Cardiac fibroblast (primary cell): ENCODE measurements around the gene PANX2.

Source experiments
- DNase-seq, 2 donors: peaks; one replicate each; pipeline versions ENCODE4 v3.0.0 to v3.0.0-alpha.2; 2010; ENCODE audit warnings: low read depth in 2 of 2
- H3K4me3 ChIP-seq, 2 donors: replicated peaks in 1 of 2; 1 replicate in 1 of 2; 2 replicates in 1 of 2; pipeline ENCODE4 v1.5.1; 2011; ENCODE audit warnings: low read depth in 2 of 2, low read length in 2 of 2, mild to moderate bottlenecking in 2 of 2, moderate library complexity in 1 of 2
- TF ChIP-seq, protein P1 (sequence below): IDR thresholded peaks from one replicate; pipeline ENCODE4 v1.5.1; 2011; ENCODE audit warnings: low read depth, mild to moderate bottlenecking, low read length, inconsistent platforms

Gene PANX2

DNA sequence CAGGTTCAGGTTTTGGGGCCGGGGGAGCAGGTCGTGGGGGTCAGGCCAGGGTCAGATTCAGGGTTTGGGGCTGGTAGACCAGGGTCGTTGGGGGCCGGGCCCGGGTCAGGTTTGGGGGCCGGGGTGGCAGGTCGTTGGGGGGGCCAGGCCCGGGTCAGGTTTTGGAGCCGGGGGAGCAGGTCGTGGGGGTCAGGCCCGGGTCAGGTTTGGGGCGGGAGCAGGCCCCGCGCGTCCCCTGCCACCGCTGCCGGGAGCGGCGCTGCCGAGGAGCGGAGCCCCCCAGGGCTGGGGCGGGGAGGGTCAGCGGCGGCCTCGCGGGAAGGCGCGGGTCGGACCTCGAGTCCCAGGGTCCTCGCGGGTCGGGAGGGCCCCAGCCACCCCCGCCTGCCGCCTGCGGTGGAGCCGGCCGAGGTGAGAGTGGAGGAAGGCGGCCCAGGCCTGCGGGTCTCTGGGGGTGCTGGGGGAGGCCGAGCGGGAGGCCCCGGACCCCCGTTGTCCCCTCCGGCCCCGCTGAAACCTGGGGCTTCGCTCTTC, 15.7 kb downstream of the PANX2 start:
- DNase-seq = no peak
- TF ChIP-seq, protein P1, sequence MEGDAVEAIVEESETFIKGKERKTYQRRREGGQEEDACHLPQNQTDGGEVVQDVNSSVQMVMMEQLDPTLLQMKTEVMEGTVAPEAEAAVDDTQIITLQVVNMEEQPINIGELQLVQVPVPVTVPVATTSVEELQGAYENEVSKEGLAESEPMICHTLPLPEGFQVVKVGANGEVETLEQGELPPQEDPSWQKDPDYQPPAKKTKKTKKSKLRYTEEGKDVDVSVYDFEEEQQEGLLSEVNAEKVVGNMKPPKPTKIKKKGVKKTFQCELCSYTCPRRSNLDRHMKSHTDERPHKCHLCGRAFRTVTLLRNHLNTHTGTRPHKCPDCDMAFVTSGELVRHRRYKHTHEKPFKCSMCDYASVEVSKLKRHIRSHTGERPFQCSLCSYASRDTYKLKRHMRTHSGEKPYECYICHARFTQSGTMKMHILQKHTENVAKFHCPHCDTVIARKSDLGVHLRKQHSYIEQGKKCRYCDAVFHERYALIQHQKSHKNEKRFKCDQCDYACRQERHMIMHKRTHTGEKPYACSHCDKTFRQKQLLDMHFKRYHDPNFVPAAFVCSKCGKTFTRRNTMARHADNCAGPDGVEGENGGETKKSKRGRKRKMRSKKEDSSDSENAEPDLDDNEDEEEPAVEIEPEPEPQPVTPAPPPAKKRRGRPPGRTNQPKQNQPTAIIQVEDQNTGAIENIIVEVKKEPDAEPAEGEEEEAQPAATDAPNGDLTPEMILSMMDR = no peak
- H3K4me3 ChIP-seq = peak overlapping the region; percentile 70 to 72

DNA sequence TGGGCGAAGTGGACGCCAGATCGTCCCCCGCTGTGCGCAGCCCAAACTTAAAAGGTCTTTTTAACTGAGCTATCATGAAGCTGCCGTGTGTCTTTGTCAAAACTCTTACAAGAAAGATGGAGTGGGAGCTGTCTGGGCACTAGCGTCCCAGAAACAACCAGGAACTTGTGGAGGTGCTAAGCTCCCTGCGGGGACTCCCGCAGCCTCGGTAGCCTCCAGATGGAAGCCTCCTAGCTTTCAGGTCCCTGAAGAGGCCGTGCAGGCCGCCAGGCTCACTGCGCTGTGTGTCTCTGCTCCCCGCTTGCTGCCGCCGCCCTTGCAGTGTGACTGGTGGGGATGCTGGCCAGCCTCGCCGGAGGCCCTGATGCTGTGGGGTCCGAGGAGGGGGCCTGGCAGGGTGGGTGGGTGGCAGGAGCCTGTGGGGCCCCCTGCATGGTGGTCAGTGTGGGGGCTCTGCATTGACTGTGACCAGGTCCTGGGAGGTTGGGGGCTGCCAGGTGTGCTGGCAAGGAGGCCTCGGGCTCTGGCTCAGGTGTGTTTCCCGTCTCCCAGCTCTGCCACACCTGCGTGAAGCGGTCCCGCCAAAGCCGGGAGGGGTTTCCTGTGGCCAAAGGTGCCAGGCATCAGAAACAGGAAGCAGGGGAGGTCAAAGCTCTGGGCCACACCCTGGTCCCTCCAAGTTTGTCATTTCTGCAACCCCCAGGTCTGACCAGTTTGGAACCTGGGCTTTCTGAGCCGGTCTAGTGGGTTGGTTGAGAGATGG, 16.4 kb downstream of the PANX2 start:
- TF ChIP-seq, protein P1 = no peak

DNA sequence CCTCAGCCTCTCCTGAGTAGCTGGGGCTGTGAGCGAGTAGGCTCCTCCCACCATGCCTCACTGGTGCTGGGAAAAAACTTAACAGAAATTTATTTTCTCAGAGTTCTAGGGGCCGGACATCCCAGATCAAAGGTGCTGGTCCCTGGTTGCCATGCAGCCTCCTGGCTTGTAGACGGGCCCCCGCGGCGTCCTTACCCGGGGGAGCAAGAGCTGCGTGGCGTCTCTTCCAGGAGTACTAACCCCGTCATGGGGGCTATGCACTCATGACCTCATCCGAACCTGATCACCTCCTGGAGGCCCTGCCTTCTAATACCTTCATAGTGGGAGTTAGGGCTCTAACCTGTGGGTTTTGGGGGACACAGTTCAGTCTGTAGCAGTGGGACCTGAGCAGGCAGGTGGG, 17.8 kb downstream of the PANX2 start:
- no peak overlapping the region for H3K4me3 ChIP-seq
- no peak for DNase-seq
- TF ChIP-seq, protein P1 = no peak

More for the DNA sequence above, 16.4 kb downstream of the PANX2 start:
- peak; percentile 29 to 35 for DNase-seq
- H3K4me3 ChIP-seq = peak overlapping the region; percentile 70 to 72

DNA sequence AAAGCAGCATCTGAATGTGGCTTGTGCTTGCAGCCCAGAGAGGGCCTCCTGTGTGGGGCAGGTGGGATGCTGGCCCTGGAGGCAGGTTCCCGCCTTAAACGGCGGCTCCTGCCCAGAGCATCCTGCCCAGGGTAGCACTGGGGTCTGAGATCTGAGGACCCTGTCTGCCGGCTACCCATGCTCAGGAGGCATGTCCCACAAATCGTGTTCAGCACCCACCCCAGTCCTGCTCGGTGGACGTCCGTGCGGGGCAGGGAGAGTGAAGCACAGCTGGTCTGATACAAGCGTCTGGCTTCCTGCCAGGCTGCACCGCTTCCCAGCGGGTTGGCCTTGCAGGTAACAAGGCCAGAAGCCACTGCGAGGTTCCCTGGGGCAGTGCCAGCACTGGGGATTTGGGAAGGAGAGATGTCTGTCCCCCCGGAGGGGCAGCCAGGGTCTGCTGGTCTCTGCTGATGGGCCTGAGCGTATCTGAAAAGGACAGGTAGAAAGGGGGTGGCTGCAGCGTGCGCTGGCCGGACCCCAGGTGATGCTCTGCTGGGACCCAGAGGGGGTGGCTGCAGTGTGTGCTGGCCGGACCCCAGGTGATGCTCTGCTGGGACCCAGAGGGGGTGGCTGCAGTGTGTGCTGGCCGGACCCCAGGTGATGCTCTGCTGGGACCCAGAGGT, 18.8 kb downstream of the PANX2 start:
- DNase-seq = no peak
- no peak overlapping the region for H3K4me3 ChIP-seq
- TF ChIP-seq, protein P1 = no peak

DNA sequence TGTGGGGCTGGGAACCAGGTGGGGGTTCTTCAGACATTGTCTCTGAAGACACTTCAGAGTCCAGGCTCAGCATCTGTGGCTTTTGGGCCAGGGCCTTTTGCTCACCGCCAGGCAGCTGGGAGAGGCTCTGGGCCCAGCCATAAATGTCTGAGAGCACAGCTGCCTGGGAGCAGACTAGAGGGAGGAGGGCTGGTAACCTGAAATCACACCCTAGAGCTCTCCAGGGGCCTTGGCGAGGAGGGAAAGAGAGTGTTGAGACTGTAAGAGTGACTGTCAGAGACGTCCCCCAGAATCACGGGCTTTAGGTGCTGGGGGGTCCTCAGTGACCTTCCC, 19.3 kb downstream of the PANX2 start:
- peak overlapping the region in 1 of 2 donors; percentile 38 for H3K4me3 ChIP-seq
- no peak for DNase-seq

DNA sequence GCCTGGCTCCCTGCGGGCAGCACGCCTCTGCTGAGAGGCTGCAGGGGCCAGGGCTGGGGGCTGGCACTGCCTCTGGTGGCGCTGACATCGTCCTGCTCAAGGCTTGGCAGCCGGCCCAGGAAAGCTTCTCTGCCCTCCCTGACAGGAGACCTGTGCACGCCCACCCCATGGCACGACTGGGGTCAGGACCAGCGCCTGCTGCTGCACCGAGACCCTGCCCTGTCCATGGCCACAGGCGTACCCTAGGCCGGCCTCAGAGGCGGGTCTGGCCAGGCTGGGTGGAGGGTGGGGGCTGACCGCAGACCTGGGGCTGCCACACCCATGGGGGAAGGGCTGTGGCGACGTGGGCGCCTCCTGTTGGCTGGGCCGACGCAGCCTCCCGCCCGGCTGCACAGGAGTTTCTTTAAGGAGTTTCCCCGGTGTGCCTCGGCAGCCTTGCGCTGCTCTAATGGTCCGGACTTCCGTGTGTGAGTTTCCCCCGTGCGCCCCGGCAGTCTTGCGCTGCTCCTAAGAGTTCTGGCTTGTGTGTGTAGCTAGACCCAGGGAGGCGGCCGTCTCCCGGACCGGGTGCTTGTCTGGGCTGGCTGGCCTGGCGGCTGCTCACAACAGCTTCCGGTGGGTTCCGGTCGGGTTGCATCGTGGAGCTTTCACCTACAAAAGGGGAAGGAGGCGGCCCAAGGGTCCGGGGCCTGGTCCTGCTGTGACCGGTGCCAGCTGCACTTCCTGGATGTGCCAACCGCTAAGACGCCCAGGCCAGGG, 19.8 kb downstream of the PANX2 start:
- TF ChIP-seq, protein P1 = peak; percentile 19
- peak overlapping the region; percentile 38 to 44 for H3K4me3 ChIP-seq
- peak; percentile 57 to 68 for DNase-seq

More for the DNA sequence above, 19.3 kb downstream of the PANX2 start:
- TF ChIP-seq, protein P1 = no peak
